Natural killer cell (primary cell): ENCODE results near the gene TOMM70. TPM values are rescaled to one million over a fixed set of nuclear protein-coding genes. Genes with fewer than 3 reads are reported as not detected.

ENCODE experiments used
- ATAC-seq, 3 donors: fragments of 150-1000 bp in 2 of 3; fragments of 200-7000 bp in 1 of 3; cut with Tn5 transposase; 1 replicate in 1 of 3; 2 replicates in 2 of 3; pipeline ENCODE4 v1.10.0; 2021; ENCODE audit warnings: mild to moderate bottlenecking in 2 of 3, moderate library complexity in 2 of 3
- DNase-seq, 2 donors: peaks; one replicate each; pipeline versions ENCODE4 v3.0.0 to v3.0.0-alpha.2; 2013 to 2021; ENCODE audit warnings: mixed read lengths in 1 of 2
- H3K27ac ChIP-seq: one replicate; pipeline ENCODE4 v1.5.1; 2013; ENCODE audit warnings: mild to moderate bottlenecking, low read length
- H3K27me3 ChIP-seq: one replicate; pipeline ENCODE4 v1.6.1; 2013; ENCODE audit warnings: low read length; ENCODE audit not compliant: control insufficient read depth, insufficient read depth
- H3K36me3 ChIP-seq: one replicate; pipeline ENCODE4 v1.6.1; 2013; ENCODE audit warnings: low read length; ENCODE audit not compliant: control insufficient read depth, insufficient read depth
- H3K4me1 ChIP-seq: one replicate; pipeline ENCODE4 v1.6.1; 2013; ENCODE audit warnings: low read length; ENCODE audit not compliant: control insufficient read depth, insufficient read depth
- H3K4me3 ChIP-seq: one replicate; pipeline ENCODE4 v1.5.1; 2013; ENCODE audit warnings: low read length
- H3K9me3 ChIP-seq: one replicate; pipeline ENCODE4 v1.6.1; 2013; ENCODE audit warnings: low read length; ENCODE audit not compliant: control insufficient read depth, insufficient read depth
- H3K27ac Mint-ChIP-seq, 2 donors: one replicate each; pipeline ENCODE4 v1.8.0; 2022; ENCODE audit warnings: mild to moderate bottlenecking in 2 of 2, mixed read lengths in 2 of 2, moderate library complexity in 1 of 2
- H3K27me3 Mint-ChIP-seq, 2 donors: one replicate each; pipeline ENCODE4 v1.8.0; 2022; ENCODE audit warnings: low read depth in 2 of 2, mixed read lengths in 2 of 2
- H3K36me3 Mint-ChIP-seq: one replicate; pipeline ENCODE4 v1.8.0; 2022; ENCODE audit warnings: mixed read lengths
- H3K4me1 Mint-ChIP-seq, 2 donors: one replicate each; pipeline ENCODE4 v1.8.0; 2022; ENCODE audit warnings: mixed read lengths in 2 of 2
- H3K4me3 Mint-ChIP-seq: one replicate; pipeline ENCODE4 v1.8.0; 2022; ENCODE audit warnings: mild to moderate bottlenecking, moderate library complexity, mixed read lengths
- H3K9me3 Mint-ChIP-seq, 2 donors: one replicate each; pipeline ENCODE4 v1.8.0; 2022; ENCODE audit warnings: mixed read lengths in 2 of 2
- CTCF ChIP-seq: fragments of 200-600 bp; IDR thresholded peaks from one replicate; pipeline ENCODE4 v1.8.0; 2022; ENCODE audit warnings: antibody characterized with exemption
- WGBS: methylation state at CpG from one replicate; pipeline ENCODE4 v1.1.7; 2013; ENCODE audit warnings: missing lambda C conversion rate; ENCODE audit not compliant: insufficient coverage; 5-methylcytosine and 5-hydroxymethylcytosine counted together
- intact Hi-C: fragments of 100-400 bp; cut with micrococcal nuclease; formaldehyde crosslinking; loops from one replicate; pipeline ENCODE4 v1.14.2; 2022
- total RNA-seq, 4 donors: library from RNA; stranded (reverse); fragments of 120-200 nt in 1 of 4; gene quantifications; one replicate each; pipeline versions ENCODE4 v1.2.3 to v1.2.4, GENCODE V29; 2013 to 2022

The TOMM70 gene
- total RNA-seq, 3 donors from 2014 or later (not counting 1 experiment from before 2014, with no cell fraction given), result 19.1 to 26.6 (median 24.0) TPM

DNA sequence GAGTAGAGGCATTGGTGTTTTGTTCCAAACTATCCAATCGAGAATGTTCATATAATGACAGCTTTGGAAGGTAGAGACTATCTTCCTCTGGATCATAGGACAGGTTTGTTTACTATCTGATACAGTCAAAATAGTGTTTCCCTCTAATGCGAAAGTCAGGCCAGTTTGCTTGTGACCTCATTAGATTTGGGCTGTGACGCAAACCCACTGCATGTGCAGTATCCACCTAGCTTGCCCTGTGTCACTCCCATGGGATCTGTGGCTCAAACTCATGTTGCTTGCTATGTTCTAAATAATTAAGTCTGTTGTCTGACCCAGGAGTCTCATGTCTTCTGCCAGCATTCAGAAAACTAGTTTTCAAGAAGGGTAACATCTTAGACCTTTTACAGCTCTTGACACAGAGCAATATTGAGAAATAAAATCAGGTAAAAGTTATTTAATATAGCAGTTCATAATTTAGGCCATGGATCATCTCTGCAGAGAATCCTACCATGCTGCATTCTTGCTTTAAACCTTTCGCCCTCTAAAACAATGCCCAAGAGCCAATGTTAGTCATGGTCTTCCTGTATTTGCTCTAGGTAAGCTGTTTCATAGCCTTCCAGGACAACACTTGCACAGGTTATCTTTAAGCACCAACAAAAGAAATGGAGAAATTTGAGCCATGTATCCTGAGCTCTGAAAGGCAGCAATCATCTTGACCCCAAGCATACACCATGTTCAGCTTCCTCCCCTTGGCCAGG, 40.0 kb downstream of the TOMM70 start:
- Mint-ChIP-seq H3K9me3 (peaks cover 2 to 3% of the 10 kb centered on the region in 2 donors), H3K4me1 (no peaks in the 10 kb centered on the region), H3K27me3 (no peaks in the 10 kb centered on the region), H3K36me3 (peaks cover 28% of the 10 kb centered on the region), H3K27ac (peak overlapping the region in 1 of 2 donors; percentile 69), H3K4me3 (no peak overlapping the region)
- no peak overlapping the region for H3K27ac ChIP-seq
- intact Hi-C loops, result no loop called here
- no peaks in the 10 kb centered on the region for H3K4me1 ChIP-seq
- H3K4me3 ChIP-seq, result no peak overlapping the region
- DNase-seq (no peak), ATAC-seq (no peak)
- WGBS, result 100% methylated on average over 4 of the region's 4 CpGs
- no peak for TF ChIP-seq CTCF
- no peaks in the 10 kb centered on the region for H3K27me3 ChIP-seq
- peaks cover 37% of the 10 kb centered on the region for H3K36me3 ChIP-seq
- peaks cover 3% of the 10 kb centered on the region for H3K9me3 ChIP-seq

GRCh38 chr3:100359035-100359434, 41.9 kb downstream of the TOMM70 start:
- H3K9me3 ChIP-seq, result peaks cover 3% of the 10 kb centered on the region
- H3K4me3 Mint-ChIP-seq, result no peak overlapping the region
- H3K36me3 Mint-ChIP-seq, result peaks cover 14% of the 10 kb centered on the region
- H3K27me3 Mint-ChIP-seq, result no peaks in the 10 kb centered on the region
- no peak overlapping the region for H3K27ac ChIP-seq
- H3K27ac Mint-ChIP-seq, result no peak overlapping the region
- H3K27me3 ChIP-seq, result no peaks in the 10 kb centered on the region
- H3K4me3 ChIP-seq, result no peak overlapping the region
- peaks cover 2 to 3% of the 10 kb centered on the region in 2 donors for H3K9me3 Mint-ChIP-seq
- no peak for TF ChIP-seq CTCF
- ATAC-seq (no peak), DNase-seq (no peak)
- no peaks in the 10 kb centered on the region for H3K4me1 ChIP-seq
- intact Hi-C loops, result no loop called here
- WGBS, result 96% methylated on average over 2 of the region's 3 CpGs
- H3K4me1 Mint-ChIP-seq, result no peaks in the 10 kb centered on the region
- peaks cover 28% of the 10 kb centered on the region for H3K36me3 ChIP-seq

GRCh38 chr3:100358413-100358812, 42.5 kb downstream of the TOMM70 start:
- Histone ChIP-seq H3K27ac (no peak overlapping the region), H3K4me3 (no peak overlapping the region), H3K36me3 (peaks cover 29% of the 10 kb centered on the region), H3K4me1 (no peaks in the 10 kb centered on the region), H3K9me3 (peaks cover 3% of the 10 kb centered on the region), H3K27me3 (no peaks in the 10 kb centered on the region)
- intact Hi-C loops, result no loop called here
- H3K4me3 Mint-ChIP-seq, result no peak overlapping the region
- H3K9me3 Mint-ChIP-seq, result peaks cover 2 to 3% of the 10 kb centered on the region in 2 donors
- H3K27ac Mint-ChIP-seq, result peak overlapping the region in 1 of 2 donors; percentile 31
- H3K4me1 Mint-ChIP-seq, result no peaks in the 10 kb centered on the region
- DNase-seq (no peak), ATAC-seq (no peak)
- H3K27me3 Mint-ChIP-seq, result no peaks in the 10 kb centered on the region
- H3K36me3 Mint-ChIP-seq, result peaks cover 14% of the 10 kb centered on the region
- no peak for TF ChIP-seq CTCF
- WGBS, result 94% methylated on average over 2 of the region's 2 CpGs

- H3K9me3 ChIP-seq, result no peaks in the 10 kb centered on the region
- no peaks in the 10 kb centered on the region for H3K4me1 ChIP-seq
- peaks cover 29% of the 10 kb centered on the region for H3K36me3 ChIP-seq
- ATAC-seq, result no peak
- Mint-ChIP-seq H3K36me3 (peaks cover 12% of the 10 kb centered on the region), H3K4me1 (no peaks in the 10 kb centered on the region), H3K9me3 (no peaks in the 10 kb centered on the region), H3K27me3 (no peaks in the 10 kb centered on the region), H3K27ac (no peak overlapping the region), H3K4me3 (no peak overlapping the region)
- intact Hi-C loops, result no loop called here
- 93% methylated on average over 2 of the region's 3 CpGs for WGBS
- H3K27ac ChIP-seq, result no peak overlapping the region
- no peaks in the 10 kb centered on the region for H3K27me3 ChIP-seq
- TF ChIP-seq CTCF, result no peak
- no peak overlapping the region for H3K4me3 ChIP-seq
- DNase-seq, result no peak
Measured at GRCh38 chr3:100354850-100355249, 46.0 kb downstream of the TOMM70 start.
